ENCODE data around the gene ELFN2. TPM values are rescaled to one million over a fixed set of nuclear protein-coding genes. Genes with fewer than 3 reads are reported as not detected.

Gene ELFN2
- total RNA-seq, 1 donor from 2014 or later: 0.10 TPM

- no peak for DNase-seq (ENCODE audit: low spot score)
These were observed 694 bp upstream of the ELFN2 start for GRCh38 chr22:37427711-37428635.

GRCh38 chr22:37426706-37427134 lies 559 bp downstream of the ELFN2 start:
- DNase-seq (ENCODE audit: low spot score): no peak

- DNase-seq (ENCODE audit: low spot score): no peak
These were observed 1.2 kb downstream of the ELFN2 start for GRCh38 chr22:37425800-37426705.

- DNase-seq (ENCODE audit: low spot score): no peak
These were observed 1.9 kb downstream of the ELFN2 start for GRCh38 chr22:37425369-37425768.

GRCh38 chr22:37423283-37423682 lies 4.0 kb downstream of the ELFN2 start:
- no peak for DNase-seq (ENCODE audit: low spot score)

- no peak for DNase-seq (ENCODE audit: low spot score)
These were observed 5.8 kb downstream of the ELFN2 start for GRCh38 chr22:37421468-37421877.

GRCh38 chr22:37420686-37421467 lies 6.4 kb downstream of the ELFN2 start:
- no peak for DNase-seq (ENCODE audit: low spot score)

GRCh38 chr22:37419969-37420685 lies 7.2 kb downstream of the ELFN2 start:
- DNase-seq (ENCODE audit: low spot score): no peak

- DNase-seq (ENCODE audit: low spot score): no peak
These were observed 7.8 kb downstream of the ELFN2 start for GRCh38 chr22:37419370-37419968.

GRCh38 chr22:37418627-37419369 lies 8.5 kb downstream of the ELFN2 start:
- no peak for DNase-seq (ENCODE audit: low spot score)

- no peak for DNase-seq (ENCODE audit: low spot score)
These were observed 9.5 kb downstream of the ELFN2 start for GRCh38 chr22:37417677-37418348.

GRCh38 chr22:37417264-37417663 lies 10.0 kb downstream of the ELFN2 start:
- no peak for DNase-seq (ENCODE audit: low spot score)

GRCh38 chr22:37416827-37417226 lies 10.5 kb downstream of the ELFN2 start:
- DNase-seq (ENCODE audit: low spot score): no peak

- no peak for DNase-seq (ENCODE audit: low spot score)
These were observed 10.9 kb downstream of the ELFN2 start for GRCh38 chr22:37416389-37416788.

- DNase-seq (ENCODE audit: low spot score): no peak
These were observed 12.1 kb downstream of the ELFN2 start for GRCh38 chr22:37415210-37415609.

GRCh38 chr22:37414288-37414687 lies 13.0 kb downstream of the ELFN2 start:
- no peak for DNase-seq (ENCODE audit: low spot score)

GRCh38 chr22:37413546-37413945 lies 13.7 kb downstream of the ELFN2 start:
- no peak for DNase-seq (ENCODE audit: low spot score)

GRCh38 chr22:37412495-37413250 lies 14.6 kb downstream of the ELFN2 start:
- no peak for DNase-seq (ENCODE audit: low spot score)

GRCh38 chr22:37411655-37412054 lies 15.6 kb downstream of the ELFN2 start:
- DNase-seq (ENCODE audit: low spot score): no peak

Data from ureter (tissue), 1 donor.